HepG2 (cell line): ENCODE data around the gene XIAP. TPM values are rescaled to one million over a fixed set of nuclear protein-coding genes. Genes with fewer than 3 reads are reported as not detected.

ENCODE experiments used
- FOXK1 ChIP-seq: sonication (generic); formaldehyde crosslinking; IDR thresholded peaks from 2 replicates; pipeline ENCODE4 v1.4.0; 2020; ENCODE audit warnings: low read depth, missing genetic modification reagents, borderline replicate concordance
- HNRNPL ChIP-seq: fragments of 200-400 bp; formaldehyde crosslinking; IDR thresholded peaks from 2 replicates; pipeline ENCODE4 v1.6.1; 2017; ENCODE audit warnings: mild to moderate bottlenecking, low read depth, low read length
- MIXL1 ChIP-seq: IDR thresholded peaks from 2 replicates; pipeline ENCODE4 v1.6.1; 2016
- POLR2A ChIP-seq, 2 experiments: IDR thresholded peaks; 2 replicates each; pipeline ENCODE4 v1.6.1; 2011; ENCODE audit warnings: low read depth in 2 of 2, low read length in 2 of 2, mild to moderate bottlenecking in 1 of 2, moderate library complexity in 1 of 2; ENCODE audit not compliant: insufficient read depth in 1 of 2
- SIX1 ChIP-seq: sonication (generic); formaldehyde crosslinking; IDR thresholded peaks from 2 replicates; pipeline ENCODE4 v1.4.0; 2020; ENCODE audit warnings: missing genetic modification reagents, borderline replicate concordance
- TEAD2 ChIP-seq: sonication (generic); formaldehyde crosslinking; IDR thresholded peaks from 2 replicates; pipeline ENCODE4 v1.9.0; 2021; ENCODE audit warnings: missing genetic modification reagents
- ZNF234 ChIP-seq: sonication (generic); formaldehyde crosslinking; conservative IDR thresholded peaks from 2 replicates; pipeline ENCODE4 v1.5.1; 2020; ENCODE audit warnings: mild to moderate bottlenecking, missing genetic modification reagents
- ZNF768 ChIP-seq: sonication (generic); formaldehyde crosslinking; IDR thresholded peaks from 2 replicates; pipeline ENCODE4 v1.4.0; 2020; ENCODE audit warnings: missing genetic modification reagents
- ZNF816 ChIP-seq: sonication (generic); formaldehyde crosslinking; IDR thresholded peaks from 2 replicates; pipeline ENCODE4 v1.8.0; 2022; ENCODE audit warnings: missing genetic modification reagents, mild to moderate bottlenecking, borderline replicate concordance
- polyA plus RNA-seq, 8 experiments: library from polyadenylated mRNA; depleted of rRNA in 3 of 8; stranded (reverse) in 7 of 8; unstranded in 1 of 8; fragments of >200 nt; fragmentation: Illumina TruSeq in 4 of 8; extraction: Trizol in 4 of 8; gene quantifications; 2 replicates each; pipeline versions ENCODE4 v1.2.1 to v1.2.3, GENCODE V29; 2011 to 2016; ENCODE audit warnings: low read depth in 4 of 8, missing spikeins in 1 of 8, mixed read lengths in 1 of 8; ENCODE audit not compliant: insufficient read depth in 1 of 8
- total RNA-seq, 5 experiments: library from RNA; depleted of rRNA; stranded (reverse); fragments of >200 nt; fragmentation: Illumina TruSeq; extraction: Trizol; gene quantifications; 2 replicates each; pipeline ENCODE4 v1.2.3, GENCODE V29; 2016; ENCODE audit warnings: low read depth in 1 of 5
- TF ChIP-seq, protein P1 (sequence below): IDR thresholded peaks from 2 replicates; pipeline ENCODE4 v1.6.1; 2016; ENCODE audit warnings: low read depth
- TF ChIP-seq, protein P2 (sequence below): sonication (generic); formaldehyde crosslinking; IDR thresholded peaks from 2 replicates; pipeline ENCODE4 v1.9.0; 2021; ENCODE audit warnings: missing genetic modification reagents, mild to moderate bottlenecking, borderline replicate concordance
- TF ChIP-seq, protein P3 (sequence below): IDR thresholded peaks from 2 replicates; pipeline ENCODE4 v1.6.1; 2016
- TF ChIP-seq, protein P4 (sequence below): sonication (generic); formaldehyde crosslinking; IDR thresholded peaks from 2 replicates; pipeline ENCODE4 v1.4.0; 2020; ENCODE audit warnings: low read depth, mild to moderate bottlenecking, missing genetic modification reagents
- TF ChIP-seq, protein P5 (sequence below): IDR thresholded peaks from 2 replicates; pipeline ENCODE4 v1.6.1; 2012; ENCODE audit warnings: low read length, improper control_type of control experiment
- TF ChIP-seq, protein P6 (sequence below): sonication (generic); formaldehyde crosslinking; IDR thresholded peaks from 2 replicates; pipeline ENCODE4 v1.5.1; 2020; ENCODE audit warnings: mild to moderate bottlenecking, missing genetic modification reagents, moderate library complexity

Gene XIAP
- total and polyA plus RNA-seq, 2 of the 13 experiments (the other 11 are each of a cell fraction or from before 2014, with no cell fraction given), result 12.9 to 29.5 TPM

DNA sequence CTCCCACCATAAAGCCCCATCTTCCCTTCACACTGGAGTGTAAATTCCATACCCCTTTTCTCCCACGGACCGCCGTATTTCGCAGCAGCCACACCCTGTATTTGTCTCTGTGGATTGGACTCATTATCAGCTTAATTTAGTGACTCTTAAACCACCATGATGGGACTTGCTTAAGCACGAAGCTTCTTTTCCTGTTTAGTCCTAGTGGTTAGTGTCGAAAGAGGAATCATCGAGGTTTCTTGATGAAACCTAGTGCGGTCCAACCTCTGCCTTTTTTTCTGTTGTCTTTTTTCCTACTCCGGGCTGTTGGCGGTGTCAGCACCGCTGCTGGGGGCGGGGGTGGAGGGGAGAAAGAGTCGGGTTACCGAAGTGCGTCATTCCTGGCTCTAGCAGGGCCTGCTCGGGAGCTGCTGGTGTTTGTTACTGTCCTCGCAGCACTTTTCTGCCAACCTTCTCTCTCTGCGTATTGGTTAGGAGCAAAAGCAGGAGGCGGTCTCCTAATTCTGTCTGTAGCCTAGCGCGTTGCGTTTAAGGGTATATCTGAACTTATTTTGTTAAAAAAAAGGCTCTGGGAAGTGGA is 103.0 kb downstream of the XIAP start (continued):
- TF ChIP-seq, protein P1, sequence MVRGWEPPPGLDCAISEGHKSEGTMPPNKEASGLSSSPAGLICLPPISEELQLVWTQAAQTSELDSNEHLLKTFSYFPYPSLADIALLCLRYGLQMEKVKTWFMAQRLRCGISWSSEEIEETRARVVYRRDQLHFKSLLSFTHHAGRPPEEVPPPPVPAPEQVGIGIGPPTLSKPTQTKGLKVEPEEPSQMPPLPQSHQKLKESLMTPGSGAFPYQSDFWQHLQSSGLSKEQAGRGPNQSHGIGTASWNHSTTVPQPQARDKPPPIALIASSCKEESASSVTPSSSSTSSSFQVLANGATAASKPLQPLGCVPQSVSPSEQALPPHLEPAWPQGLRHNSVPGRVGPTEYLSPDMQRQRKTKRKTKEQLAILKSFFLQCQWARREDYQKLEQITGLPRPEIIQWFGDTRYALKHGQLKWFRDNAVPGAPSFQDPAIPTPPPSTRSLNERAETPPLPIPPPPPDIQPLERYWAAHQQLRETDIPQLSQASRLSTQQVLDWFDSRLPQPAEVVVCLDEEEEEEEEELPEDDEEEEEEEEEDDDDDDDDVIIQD (CRISPR knock-in tag), result 0 out of 2 replicates have a peak, but pooled peaks have one; percentile 15
- TF ChIP-seq, protein P2, sequence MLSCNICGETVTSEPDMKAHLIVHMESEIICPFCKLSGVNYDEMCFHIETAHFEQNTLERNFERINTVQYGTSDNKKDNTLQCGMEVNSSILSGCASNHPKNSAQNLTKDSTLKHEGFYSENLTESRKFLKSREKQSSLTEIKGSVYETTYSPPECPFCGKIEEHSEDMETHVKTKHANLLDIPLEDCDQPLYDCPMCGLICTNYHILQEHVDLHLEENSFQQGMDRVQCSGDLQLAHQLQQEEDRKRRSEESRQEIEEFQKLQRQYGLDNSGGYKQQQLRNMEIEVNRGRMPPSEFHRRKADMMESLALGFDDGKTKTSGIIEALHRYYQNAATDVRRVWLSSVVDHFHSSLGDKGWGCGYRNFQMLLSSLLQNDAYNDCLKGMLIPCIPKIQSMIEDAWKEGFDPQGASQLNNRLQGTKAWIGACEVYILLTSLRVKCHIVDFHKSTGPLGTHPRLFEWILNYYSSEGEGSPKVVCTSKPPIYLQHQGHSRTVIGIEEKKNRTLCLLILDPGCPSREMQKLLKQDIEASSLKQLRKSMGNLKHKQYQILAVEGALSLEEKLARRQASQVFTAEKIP (CRISPR knock-in tag), result no peak
- no peak for TF ChIP-seq FOXK1 (CRISPR knock-in tag)
- peak; percentile 85 for TF ChIP-seq SIX1 (CRISPR knock-in tag)
- no peak for TF ChIP-seq MIXL1 (CRISPR knock-in tag)
- TF ChIP-seq TEAD2 (CRISPR knock-in tag), result no peak
- no peak for TF ChIP-seq ZNF768 (CRISPR knock-in tag)
- 0 out of 4 replicates have a peak, but pooled peaks of 1 of the 2 experiments have one; percentile 22 for TF ChIP-seq POLR2A (IDR thresholded peaks at IDR 0.05; ENCODE audit: insufficient read depth in 1 of 2, low read depth in 2 of 2, low read length in 2 of 2)
- TF ChIP-seq, protein P3, sequence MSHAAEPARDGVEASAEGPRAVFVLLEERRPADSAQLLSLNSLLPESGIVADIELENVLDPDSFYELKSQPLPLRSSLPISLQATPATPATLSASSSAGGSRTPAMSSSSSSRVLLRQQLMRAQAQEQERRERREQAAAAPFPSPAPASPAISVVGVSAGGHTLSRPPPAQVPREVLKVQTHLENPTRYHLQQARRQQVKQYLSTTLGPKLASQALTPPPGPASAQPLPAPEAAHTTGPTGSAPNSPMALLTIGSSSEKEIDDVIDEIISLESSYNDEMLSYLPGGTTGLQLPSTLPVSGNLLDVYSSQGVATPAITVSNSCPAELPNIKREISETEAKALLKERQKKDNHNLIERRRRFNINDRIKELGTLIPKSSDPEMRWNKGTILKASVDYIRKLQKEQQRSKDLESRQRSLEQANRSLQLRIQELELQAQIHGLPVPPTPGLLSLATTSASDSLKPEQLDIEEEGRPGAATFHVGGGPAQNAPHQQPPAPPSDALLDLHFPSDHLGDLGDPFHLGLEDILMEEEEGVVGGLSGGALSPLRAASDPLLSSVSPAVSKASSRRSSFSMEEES (CRISPR knock-in tag), result no peak
- TF ChIP-seq ZNF816 (CRISPR knock-in tag), result no peak
- TF ChIP-seq, protein P4, sequence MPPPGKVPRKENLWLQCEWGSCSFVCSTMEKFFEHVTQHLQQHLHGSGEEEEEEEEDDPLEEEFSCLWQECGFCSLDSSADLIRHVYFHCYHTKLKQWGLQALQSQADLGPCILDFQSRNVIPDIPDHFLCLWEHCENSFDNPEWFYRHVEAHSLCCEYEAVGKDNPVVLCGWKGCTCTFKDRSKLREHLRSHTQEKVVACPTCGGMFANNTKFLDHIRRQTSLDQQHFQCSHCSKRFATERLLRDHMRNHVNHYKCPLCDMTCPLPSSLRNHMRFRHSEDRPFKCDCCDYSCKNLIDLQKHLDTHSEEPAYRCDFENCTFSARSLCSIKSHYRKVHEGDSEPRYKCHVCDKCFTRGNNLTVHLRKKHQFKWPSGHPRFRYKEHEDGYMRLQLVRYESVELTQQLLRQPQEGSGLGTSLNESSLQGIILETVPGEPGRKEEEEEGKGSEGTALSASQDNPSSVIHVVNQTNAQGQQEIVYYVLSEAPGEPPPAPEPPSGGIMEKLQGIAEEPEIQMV (CRISPR knock-in tag), result no peak
- TF ChIP-seq, protein P5, sequence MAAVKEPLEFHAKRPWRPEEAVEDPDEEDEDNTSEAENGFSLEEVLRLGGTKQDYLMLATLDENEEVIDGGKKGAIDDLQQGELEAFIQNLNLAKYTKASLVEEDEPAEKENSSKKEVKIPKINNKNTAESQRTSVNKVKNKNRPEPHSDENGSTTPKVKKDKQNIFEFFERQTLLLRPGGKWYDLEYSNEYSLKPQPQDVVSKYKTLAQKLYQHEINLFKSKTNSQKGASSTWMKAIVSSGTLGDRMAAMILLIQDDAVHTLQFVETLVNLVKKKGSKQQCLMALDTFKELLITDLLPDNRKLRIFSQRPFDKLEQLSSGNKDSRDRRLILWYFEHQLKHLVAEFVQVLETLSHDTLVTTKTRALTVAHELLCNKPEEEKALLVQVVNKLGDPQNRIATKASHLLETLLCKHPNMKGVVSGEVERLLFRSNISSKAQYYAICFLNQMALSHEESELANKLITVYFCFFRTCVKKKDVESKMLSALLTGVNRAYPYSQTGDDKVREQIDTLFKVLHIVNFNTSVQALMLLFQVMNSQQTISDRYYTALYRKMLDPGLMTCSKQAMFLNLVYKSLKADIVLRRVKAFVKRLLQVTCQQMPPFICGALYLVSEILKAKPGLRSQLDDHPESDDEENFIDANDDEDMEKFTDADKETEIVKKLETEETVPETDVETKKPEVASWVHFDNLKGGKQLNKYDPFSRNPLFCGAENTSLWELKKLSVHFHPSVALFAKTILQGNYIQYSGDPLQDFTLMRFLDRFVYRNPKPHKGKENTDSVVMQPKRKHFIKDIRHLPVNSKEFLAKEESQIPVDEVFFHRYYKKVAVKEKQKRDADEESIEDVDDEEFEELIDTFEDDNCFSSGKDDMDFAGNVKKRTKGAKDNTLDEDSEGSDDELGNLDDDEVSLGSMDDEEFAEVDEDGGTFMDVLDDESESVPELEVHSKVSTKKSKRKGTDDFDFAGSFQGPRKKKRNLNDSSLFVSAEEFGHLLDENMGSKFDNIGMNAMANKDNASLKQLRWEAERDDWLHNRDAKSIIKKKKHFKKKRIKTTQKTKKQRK, result no peak
- TF ChIP-seq ZNF234 (CRISPR knock-in tag), result no peak
- no peak for TF ChIP-seq HNRNPL
- TF ChIP-seq, protein P6, sequence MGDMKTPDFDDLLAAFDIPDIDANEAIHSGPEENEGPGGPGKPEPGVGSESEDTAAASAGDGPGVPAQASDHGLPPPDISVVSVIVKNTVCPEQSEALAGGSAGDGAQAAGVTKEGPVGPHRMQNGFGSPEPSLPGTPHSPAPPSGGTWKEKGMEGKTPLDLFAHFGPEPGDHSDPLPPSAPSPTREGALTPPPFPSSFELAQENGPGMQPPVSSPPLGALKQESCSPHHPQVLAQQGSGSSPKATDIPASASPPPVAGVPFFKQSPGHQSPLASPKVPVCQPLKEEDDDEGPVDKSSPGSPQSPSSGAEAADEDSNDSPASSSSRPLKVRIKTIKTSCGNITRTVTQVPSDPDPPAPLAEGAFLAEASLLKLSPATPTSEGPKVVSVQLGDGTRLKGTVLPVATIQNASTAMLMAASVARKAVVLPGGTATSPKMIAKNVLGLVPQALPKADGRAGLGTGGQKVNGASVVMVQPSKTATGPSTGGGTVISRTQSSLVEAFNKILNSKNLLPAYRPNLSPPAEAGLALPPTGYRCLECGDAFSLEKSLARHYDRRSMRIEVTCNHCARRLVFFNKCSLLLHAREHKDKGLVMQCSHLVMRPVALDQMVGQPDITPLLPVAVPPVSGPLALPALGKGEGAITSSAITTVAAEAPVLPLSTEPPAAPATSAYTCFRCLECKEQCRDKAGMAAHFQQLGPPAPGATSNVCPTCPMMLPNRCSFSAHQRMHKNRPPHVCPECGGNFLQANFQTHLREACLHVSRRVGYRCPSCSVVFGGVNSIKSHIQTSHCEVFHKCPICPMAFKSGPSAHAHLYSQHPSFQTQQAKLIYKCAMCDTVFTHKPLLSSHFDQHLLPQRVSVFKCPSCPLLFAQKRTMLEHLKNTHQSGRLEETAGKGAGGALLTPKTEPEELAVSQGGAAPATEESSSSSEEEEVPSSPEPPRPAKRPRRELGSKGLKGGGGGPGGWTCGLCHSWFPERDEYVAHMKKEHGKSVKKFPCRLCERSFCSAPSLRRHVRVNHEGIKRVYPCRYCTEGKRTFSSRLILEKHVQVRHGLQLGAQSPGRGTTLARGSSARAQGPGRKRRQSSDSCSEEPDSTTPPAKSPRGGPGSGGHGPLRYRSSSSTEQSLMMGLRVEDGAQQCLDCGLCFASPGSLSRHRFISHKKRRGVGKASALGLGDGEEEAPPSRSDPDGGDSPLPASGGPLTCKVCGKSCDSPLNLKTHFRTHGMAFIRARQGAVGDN, result peak; percentile 56
